ENCODE measurements around the gene RAB33B.

- TF ChIP-seq POLR2AphosphoS5 (IDR thresholded peaks at IDR 0.05; ENCODE audit: low read depth, low read length) = no peak
- no peak for TF ChIP-seq SIN3A (IDR thresholded peaks at IDR 0.05; ENCODE audit: borderline replicate concordance, insufficient read depth, low read length)
- TF ChIP-seq, protein P1, sequence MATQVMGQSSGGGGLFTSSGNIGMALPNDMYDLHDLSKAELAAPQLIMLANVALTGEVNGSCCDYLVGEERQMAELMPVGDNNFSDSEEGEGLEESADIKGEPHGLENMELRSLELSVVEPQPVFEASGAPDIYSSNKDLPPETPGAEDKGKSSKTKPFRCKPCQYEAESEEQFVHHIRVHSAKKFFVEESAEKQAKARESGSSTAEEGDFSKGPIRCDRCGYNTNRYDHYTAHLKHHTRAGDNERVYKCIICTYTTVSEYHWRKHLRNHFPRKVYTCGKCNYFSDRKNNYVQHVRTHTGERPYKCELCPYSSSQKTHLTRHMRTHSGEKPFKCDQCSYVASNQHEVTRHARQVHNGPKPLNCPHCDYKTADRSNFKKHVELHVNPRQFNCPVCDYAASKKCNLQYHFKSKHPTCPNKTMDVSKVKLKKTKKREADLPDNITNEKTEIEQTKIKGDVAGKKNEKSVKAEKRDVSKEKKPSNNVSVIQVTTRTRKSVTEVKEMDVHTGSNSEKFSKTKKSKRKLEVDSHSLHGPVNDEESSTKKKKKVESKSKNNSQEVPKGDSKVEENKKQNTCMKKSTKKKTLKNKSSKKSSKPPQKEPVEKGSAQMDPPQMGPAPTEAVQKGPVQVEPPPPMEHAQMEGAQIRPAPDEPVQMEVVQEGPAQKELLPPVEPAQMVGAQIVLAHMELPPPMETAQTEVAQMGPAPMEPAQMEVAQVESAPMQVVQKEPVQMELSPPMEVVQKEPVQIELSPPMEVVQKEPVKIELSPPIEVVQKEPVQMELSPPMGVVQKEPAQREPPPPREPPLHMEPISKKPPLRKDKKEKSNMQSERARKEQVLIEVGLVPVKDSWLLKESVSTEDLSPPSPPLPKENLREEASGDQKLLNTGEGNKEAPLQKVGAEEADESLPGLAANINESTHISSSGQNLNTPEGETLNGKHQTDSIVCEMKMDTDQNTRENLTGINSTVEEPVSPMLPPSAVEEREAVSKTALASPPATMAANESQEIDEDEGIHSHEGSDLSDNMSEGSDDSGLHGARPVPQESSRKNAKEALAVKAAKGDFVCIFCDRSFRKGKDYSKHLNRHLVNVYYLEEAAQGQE (IDR thresholded peaks at IDR 0.05; ENCODE audit: insufficient read depth in 1 of 2, low read depth in 2 of 2, low read length in 2 of 2) = no peak
- no peak for TF ChIP-seq TAF1 (IDR thresholded peaks at IDR 0.05; ENCODE audit: borderline replicate concordance, insufficient read depth, low read length)
- TF ChIP-seq FOXP2 (optimal IDR thresholded peaks at IDR 0.05; ENCODE audit: borderline replicate concordance, extremely low read depth, extremely low read length, insufficient read depth) = no peak
These were observed 915 bp upstream of the RAB33B start for GRCh38 chr4:139453041-139453370.

Data from PFSK-1 (cell line).